PC-9 (cell line): ENCODE data around the gene TTLL1. TPM values are rescaled to one million over a fixed set of nuclear protein-coding genes. Genes with fewer than 3 reads are reported as not detected.

Experiments
- BruUV-seq: library from RNA; stranded (reverse); fragments of 400-500 nt; replicated peaks from 2 replicates; lab custom pipeline; 2021; lab: Mats Ljungman, UMichigan
- CTCF ChIA-PET: fragments of 300-600 bp; sonication (Branson Sonifier 250); formaldehyde crosslinking; loops from one replicate; lab custom pipeline; 2022; ENCODE audit warnings: antibody characterized with exemption; lab: Charles Lee
- POLR2A ChIA-PET: fragments of 300-600 bp; sonication (Branson Sonifier 250); formaldehyde crosslinking; loops from one replicate; lab custom pipeline; 2022; ENCODE audit warnings: antibody characterized with exemption; ENCODE audit not compliant: unreplicated experiment; lab: Charles Lee
- DNase-seq, 2 experiments: peaks; one replicate each; pipeline versions ENCODE4 v3.0.0 to v3.0.0-alpha.2; 2015 to 2022; ENCODE audit warnings: mixed read lengths in 1 of 2
- H2AFZ ChIP-seq: fragments of 200-600 bp; sonication (generic); 2 replicates; pipeline ENCODE4 v1.8.1; 2017; ENCODE audit warnings: antibody characterized with exemption
- H3F3A ChIP-seq: fragments of 200-600 bp; sonication (generic); 2 replicates; pipeline ENCODE4 v1.8.1; 2017; ENCODE audit warnings: antibody characterized with exemption, mild to moderate bottlenecking, low read depth; ENCODE audit not compliant: insufficient read depth
- H3K27ac ChIP-seq: fragments of 200-600 bp; sonication (generic); 2 replicates; pipeline ENCODE4 v1.6.1; 2016; ENCODE audit warnings: mixed run types
- H3K27me3 ChIP-seq: fragments of 200-600 bp; sonication (generic); 2 replicates; pipeline ENCODE4 v1.6.1; 2016; ENCODE audit warnings: low read depth, mixed run types; ENCODE audit not compliant: insufficient read depth
- H3K36me3 ChIP-seq: fragments of 200-600 bp; sonication (generic); 2 replicates; pipeline ENCODE4 v1.6.1; 2016; ENCODE audit warnings: low read depth, mixed run types
- H3K4me1 ChIP-seq: fragments of 200-600 bp; sonication (generic); replicated peaks from 2 replicates; pipeline ENCODE4 v1.6.1; 2016; ENCODE audit warnings: mixed run types; ENCODE audit not compliant: insufficient read depth
- H3K4me2 ChIP-seq: fragments of 200-600 bp; sonication (generic); 2 replicates; pipeline ENCODE4 v1.6.1; 2017; ENCODE audit warnings: mixed run types
- H3K4me3 ChIP-seq: fragments of 200-600 bp; sonication (generic); 2 replicates; pipeline ENCODE4 v1.6.1; 2016; ENCODE audit warnings: mixed run types
- H3K79me2 ChIP-seq: fragments of 200-600 bp; sonication (generic); 2 replicates; pipeline ENCODE4 v1.6.1; 2017; ENCODE audit warnings: low read depth, mixed run types
- H3K9me2 ChIP-seq: fragments of 200-600 bp; sonication (generic); 2 replicates; pipeline ENCODE4 v1.8.1; 2017; ENCODE audit warnings: mild to moderate bottlenecking; ENCODE audit not compliant: insufficient read depth
- H3K9me3 ChIP-seq: fragments of 200-600 bp; sonication (generic); 2 replicates; pipeline ENCODE4 v1.8.1; 2016; ENCODE audit warnings: low read depth; ENCODE audit not compliant: insufficient read depth
- H4K20me1 ChIP-seq: fragments of 200-600 bp; sonication (generic); 2 replicates; pipeline ENCODE4 v1.8.1; 2017; ENCODE audit not compliant: insufficient read depth
- EZH2 ChIP-seq: fragments of 200-600 bp; sonication (generic); IDR thresholded peaks from 2 replicates; pipeline ENCODE4 v1.8.0; 2017; ENCODE audit warnings: antibody characterized with exemption, low read depth
- intact Hi-C: fragments of 100-400 bp; cut with micrococcal nuclease; formaldehyde crosslinking; loops from one replicate; pipeline ENCODE4 v1.10.0; 2022; ENCODE audit not compliant: unreplicated experiment
- total RNA-seq: library from RNA; stranded (reverse); gene quantifications from 2 replicates; pipeline ENCODE4 v1.2.3, GENCODE V29; 2021
- TF ChIP-seq, protein P1 (sequence below): fragments of 200-600 bp; sonication (generic); conservative IDR thresholded peaks from 2 replicates; pipeline ENCODE4 v1.6.1; 2017; ENCODE audit warnings: mixed run types, antibody characterized with exemption, mild to moderate bottlenecking, moderate library complexity

Gene TTLL1
- total RNA-seq, 1 experiment from 2014 or later: 7.8 TPM

DNA sequence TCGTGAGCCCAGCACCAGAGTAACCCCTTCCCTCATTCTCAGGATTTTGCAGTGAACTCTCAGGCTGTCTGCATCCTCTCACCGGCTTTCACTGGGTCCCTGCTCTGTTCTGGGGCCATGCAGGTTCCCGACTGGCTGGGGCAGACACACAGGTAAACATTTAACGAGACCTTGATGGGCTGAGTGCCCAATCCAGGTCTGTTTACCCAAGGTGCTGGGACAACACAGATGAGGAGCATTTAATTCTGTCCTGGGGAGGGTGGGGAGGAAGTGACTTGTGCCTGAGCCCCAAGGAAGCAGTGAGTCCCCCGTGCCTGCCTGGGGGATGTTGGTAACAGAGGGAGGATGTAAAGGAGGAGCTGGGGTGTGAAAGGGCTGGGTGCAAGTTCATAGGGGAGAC, 25.8 kb upstream of the TTLL1 start:
- H3F3A ChIP-seq: no peaks in the 10 kb centered on the region
- H3K27me3 ChIP-seq: peaks cover 3% of the 10 kb centered on the region; the same call in 1 of the 2 replicates
- intact Hi-C loops: no loop called here
- no peak overlapping the region for H3K4me2 ChIP-seq
- H4K20me1 ChIP-seq: no peaks in the 10 kb centered on the region
- H3K4me1 ChIP-seq: peaks cover 23% of the 10 kb centered on the region
- no peak overlapping the region for H2AFZ ChIP-seq
- no TSS peak for BruUV-seq
- H3K9me2 ChIP-seq: no peaks in the 10 kb centered on the region
- TF ChIP-seq, protein P1, sequence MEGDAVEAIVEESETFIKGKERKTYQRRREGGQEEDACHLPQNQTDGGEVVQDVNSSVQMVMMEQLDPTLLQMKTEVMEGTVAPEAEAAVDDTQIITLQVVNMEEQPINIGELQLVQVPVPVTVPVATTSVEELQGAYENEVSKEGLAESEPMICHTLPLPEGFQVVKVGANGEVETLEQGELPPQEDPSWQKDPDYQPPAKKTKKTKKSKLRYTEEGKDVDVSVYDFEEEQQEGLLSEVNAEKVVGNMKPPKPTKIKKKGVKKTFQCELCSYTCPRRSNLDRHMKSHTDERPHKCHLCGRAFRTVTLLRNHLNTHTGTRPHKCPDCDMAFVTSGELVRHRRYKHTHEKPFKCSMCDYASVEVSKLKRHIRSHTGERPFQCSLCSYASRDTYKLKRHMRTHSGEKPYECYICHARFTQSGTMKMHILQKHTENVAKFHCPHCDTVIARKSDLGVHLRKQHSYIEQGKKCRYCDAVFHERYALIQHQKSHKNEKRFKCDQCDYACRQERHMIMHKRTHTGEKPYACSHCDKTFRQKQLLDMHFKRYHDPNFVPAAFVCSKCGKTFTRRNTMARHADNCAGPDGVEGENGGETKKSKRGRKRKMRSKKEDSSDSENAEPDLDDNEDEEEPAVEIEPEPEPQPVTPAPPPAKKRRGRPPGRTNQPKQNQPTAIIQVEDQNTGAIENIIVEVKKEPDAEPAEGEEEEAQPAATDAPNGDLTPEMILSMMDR: no peak
- no peak for TF ChIP-seq EZH2
- H3K4me3 ChIP-seq: no peak overlapping the region
- CTCF ChIA-PET: no interaction called here
- POLR2A ChIA-PET: no interaction called here
- H3K36me3 ChIP-seq: no peaks in the 10 kb centered on the region
- no peaks in the 10 kb centered on the region for H3K79me2 ChIP-seq
- no peaks in the 10 kb centered on the region for H3K9me3 ChIP-seq
- H3K27ac ChIP-seq: no peak overlapping the region
- DNase-seq: no peak

DNA sequence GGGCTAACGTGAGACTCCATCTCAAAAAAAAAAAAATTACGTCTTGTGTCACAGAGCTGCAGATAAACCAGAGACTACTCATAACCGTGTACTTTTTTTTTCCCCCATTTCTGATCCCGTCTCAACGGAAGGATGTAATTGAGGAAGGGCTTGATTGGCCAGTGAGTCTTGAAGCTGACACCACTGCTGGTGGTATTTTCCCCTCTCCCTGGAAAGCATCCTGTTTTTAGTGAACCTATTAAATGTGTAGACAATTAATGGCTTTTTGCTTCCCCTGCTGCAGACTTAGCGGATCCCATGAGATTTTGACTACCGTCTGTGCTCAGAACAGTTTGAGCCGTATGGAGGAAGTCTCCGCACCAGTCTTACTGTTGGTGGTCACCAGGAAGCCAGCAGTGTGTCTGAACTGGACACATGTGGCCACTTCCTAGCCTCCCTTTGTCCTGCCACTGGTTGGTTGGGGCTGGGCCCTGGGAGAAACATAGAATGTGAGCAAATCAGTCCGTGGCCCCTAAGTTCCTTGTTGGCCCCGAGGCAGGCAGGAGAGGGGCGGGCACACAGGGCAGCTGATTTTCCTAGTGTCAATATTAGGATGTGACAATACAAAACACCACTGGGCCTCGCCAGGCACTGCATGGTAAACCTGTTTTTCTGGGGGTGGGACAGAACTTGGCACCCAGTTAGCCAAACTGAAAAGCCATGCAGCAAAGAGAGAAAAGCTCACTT, 24.5 kb upstream of the TTLL1 start:
- ChIA-PET CTCF (no interaction called here), POLR2A (no interaction called here)
- Histone ChIP-seq H3K36me3 (no peaks in the 10 kb centered on the region), H3K9me3 (no peaks in the 10 kb centered on the region), H3K4me3 (no peak overlapping the region), H3F3A (no peaks in the 10 kb centered on the region; the same call in 1 of the 2 replicates), H3K27ac (no peak overlapping the region), H3K9me2 (no peaks in the 10 kb centered on the region), H3K79me2 (no peaks in the 10 kb centered on the region), H2AFZ (no peak overlapping the region), H3K27me3 (peaks cover 4% of the 10 kb centered on the region; the same call in 1 of the 2 replicates), H3K4me1 (peaks cover 23% of the 10 kb centered on the region), H3K4me2 (no peak overlapping the region), H4K20me1 (no peaks in the 10 kb centered on the region)
- no TSS peak for BruUV-seq
- TF ChIP-seq EZH2: no peak
- TF ChIP-seq, protein P1: no peak
- intact Hi-C loops: no loop called here
- DNase-seq: peak in 1 of 2 experiments; percentile 53

GRCh38 chr22:43110927-43111623, 21.9 kb upstream of the TTLL1 start:
- CTCF ChIA-PET: interaction anchor here (0.6 kb wide), 1 partner anchor 356 kb away, joined by 7 read pairs; no protein-coding TSS in a partner anchor
- H3K27ac ChIP-seq: no peak overlapping the region
- H3K4me2 ChIP-seq: peak overlapping the region; percentile 93
- POLR2A ChIA-PET: no interaction called here
- H3F3A ChIP-seq: no peaks in the 10 kb centered on the region; the same call in 1 of the 2 replicates
- peaks cover 4% of the 10 kb centered on the region; the same call in 1 of the 2 replicates for H3K27me3 ChIP-seq
- no peaks in the 10 kb centered on the region for H3K9me2 ChIP-seq
- H2AFZ ChIP-seq: peak overlapping the region; percentile 98
- no peaks in the 10 kb centered on the region for H3K79me2 ChIP-seq
- intact Hi-C loops: no loop called here
- peak in 1 of 2 experiments; percentile 44 for DNase-seq
- peaks cover 23% of the 10 kb centered on the region for H3K4me1 ChIP-seq
- BruUV-seq: no TSS peak
- no peaks in the 10 kb centered on the region for H3K36me3 ChIP-seq
- no peak for TF ChIP-seq EZH2
- TF ChIP-seq, protein P1: 0 out of 2 replicates have a peak, but pooled peaks have one; percentile 15
- H3K4me3 ChIP-seq: peak overlapping the region; percentile 89
- H4K20me1 ChIP-seq: no peaks in the 10 kb centered on the region
- H3K9me3 ChIP-seq: no peaks in the 10 kb centered on the region
